Measurements from ENCODE around the gene LMNB1.

The LMNB1 gene

DNA sequence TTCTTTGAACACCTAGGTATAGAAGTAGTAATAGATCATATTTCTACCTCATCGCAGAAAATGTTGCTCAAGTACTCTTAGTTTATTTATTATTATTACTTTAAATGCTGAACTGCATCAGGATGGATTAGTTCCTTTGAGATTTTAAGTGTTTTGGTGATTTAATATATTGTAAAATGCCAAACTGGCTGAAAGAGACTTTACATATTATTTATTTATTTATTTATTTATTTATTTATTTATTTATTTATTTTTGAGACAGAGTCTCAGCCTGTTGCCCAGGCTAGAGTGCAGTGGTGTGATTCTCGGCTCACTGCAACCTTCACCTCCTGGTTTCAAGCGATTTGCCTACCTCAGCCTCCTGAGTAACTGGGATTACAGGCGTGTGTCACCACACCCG lies 42.3 kb downstream of the LMNB1 start (continued):
- TF ChIP-seq, protein P1, sequence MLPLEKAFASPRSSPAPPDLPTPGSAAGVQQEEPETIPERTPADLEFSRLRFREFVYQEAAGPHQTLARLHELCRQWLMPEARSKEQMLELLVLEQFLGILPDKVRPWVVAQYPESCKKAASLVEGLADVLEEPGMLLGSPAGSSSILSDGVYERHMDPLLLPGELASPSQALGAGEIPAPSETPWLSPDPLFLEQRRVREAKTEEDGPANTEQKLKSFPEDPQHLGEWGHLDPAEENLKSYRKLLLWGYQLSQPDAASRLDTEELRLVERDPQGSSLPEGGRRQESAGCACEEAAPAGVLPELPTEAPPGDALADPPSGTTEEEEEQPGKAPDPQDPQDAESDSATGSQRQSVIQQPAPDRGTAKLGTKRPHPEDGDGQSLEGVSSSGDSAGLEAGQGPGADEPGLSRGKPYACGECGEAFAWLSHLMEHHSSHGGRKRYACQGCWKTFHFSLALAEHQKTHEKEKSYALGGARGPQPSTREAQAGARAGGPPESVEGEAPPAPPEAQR (tag by site-specific recombination; IDR thresholded peaks at IDR 0.05), result no peak
- TF ChIP-seq, protein P2, sequence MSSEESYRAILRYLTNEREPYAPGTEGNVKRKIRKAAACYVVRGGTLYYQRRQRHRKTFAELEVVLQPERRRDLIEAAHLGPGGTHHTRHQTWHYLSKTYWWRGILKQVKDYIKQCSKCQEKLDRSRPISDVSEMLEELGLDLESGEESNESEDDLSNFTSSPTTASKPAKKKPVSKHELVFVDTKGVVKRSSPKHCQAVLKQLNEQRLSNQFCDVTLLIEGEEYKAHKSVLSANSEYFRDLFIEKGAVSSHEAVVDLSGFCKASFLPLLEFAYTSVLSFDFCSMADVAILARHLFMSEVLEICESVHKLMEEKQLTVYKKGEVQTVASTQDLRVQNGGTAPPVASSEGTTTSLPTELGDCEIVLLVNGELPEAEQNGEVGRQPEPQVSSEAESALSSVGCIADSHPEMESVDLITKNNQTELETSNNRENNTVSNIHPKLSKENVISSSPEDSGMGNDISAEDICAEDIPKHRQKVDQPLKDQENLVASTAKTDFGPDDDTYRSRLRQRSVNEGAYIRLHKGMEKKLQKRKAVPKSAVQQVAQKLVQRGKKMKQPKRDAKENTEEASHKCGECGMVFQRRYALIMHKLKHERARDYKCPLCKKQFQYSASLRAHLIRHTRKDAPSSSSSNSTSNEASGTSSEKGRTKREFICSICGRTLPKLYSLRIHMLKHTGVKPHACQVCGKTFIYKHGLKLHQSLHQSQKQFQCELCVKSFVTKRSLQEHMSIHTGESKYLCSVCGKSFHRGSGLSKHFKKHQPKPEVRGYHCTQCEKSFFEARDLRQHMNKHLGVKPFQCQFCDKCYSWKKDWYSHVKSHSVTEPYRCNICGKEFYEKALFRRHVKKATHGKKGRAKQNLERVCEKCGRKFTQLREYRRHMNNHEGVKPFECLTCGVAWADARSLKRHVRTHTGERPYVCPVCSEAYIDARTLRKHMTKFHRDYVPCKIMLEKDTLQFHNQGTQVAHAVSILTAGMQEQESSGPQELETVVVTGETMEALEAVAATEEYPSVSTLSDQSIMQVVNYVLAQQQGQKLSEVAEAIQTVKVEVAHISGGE (tag by site-specific recombination; conservative IDR thresholded peaks at IDR 0.05; ENCODE audit: low read depth), result peak; percentile 86
- no peak for TF ChIP-seq SP7 (tag by site-specific recombination; IDR thresholded peaks at IDR 0.05)
- TF ChIP-seq ZNF658 (tag by site-specific recombination; IDR thresholded peaks at IDR 0.05), result no peak
- TF ChIP-seq ZNF202 (tag by site-specific recombination; IDR thresholded peaks at IDR 0.05; ENCODE audit: borderline replicate concordance), result peak; percentile 89; the same call in 1 of the 2 replicates
- TF ChIP-seq YY1 (tag by site-specific recombination; IDR thresholded peaks at IDR 0.05), result no peak
- no peak for TF ChIP-seq EGR2 (tag by site-specific recombination; IDR thresholded peaks at IDR 0.05; ENCODE audit: low read depth)
- TF ChIP-seq TCF7L2 (IDR thresholded peaks at IDR 0.05; ENCODE audit: borderline replicate concordance, low read depth, low read length), result no peak
- TF ChIP-seq SALL2 (tag by site-specific recombination; IDR thresholded peaks at IDR 0.05; ENCODE audit: borderline replicate concordance), result no peak
- peak; percentile 77 for TF ChIP-seq ZNF501 (tag by site-specific recombination; IDR thresholded peaks at IDR 0.05)
- TF ChIP-seq, protein P3, sequence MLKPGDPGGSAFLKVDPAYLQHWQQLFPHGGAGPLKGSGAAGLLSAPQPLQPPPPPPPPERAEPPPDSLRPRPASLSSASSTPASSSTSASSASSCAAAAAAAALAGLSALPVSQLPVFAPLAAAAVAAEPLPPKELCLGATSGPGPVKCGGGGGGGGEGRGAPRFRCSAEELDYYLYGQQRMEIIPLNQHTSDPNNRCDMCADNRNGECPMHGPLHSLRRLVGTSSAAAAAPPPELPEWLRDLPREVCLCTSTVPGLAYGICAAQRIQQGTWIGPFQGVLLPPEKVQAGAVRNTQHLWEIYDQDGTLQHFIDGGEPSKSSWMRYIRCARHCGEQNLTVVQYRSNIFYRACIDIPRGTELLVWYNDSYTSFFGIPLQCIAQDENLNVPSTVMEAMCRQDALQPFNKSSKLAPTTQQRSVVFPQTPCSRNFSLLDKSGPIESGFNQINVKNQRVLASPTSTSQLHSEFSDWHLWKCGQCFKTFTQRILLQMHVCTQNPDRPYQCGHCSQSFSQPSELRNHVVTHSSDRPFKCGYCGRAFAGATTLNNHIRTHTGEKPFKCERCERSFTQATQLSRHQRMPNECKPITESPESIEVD (tag by site-specific recombination; IDR thresholded peaks at IDR 0.05), result no peak
- no peak for TF ChIP-seq ZNF239 (tag by site-specific recombination; IDR thresholded peaks at IDR 0.05)
- no peak for TF ChIP-seq SCRT1 (tag by site-specific recombination; IDR thresholded peaks at IDR 0.05; ENCODE audit: borderline replicate concordance)
- TF ChIP-seq, protein P4, sequence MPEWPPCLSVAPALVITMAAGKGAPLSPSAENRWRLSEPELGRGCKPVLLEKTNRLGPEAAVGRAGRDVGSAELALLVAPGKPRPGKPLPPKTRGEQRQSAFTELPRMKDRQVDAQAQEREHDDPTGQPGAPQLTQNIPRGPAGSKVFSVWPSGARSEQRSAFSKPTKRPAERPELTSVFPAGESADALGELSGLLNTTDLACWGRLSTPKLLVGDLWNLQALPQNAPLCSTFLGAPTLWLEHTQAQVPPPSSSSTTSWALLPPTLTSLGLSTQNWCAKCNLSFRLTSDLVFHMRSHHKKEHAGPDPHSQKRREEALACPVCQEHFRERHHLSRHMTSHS (tag by site-specific recombination; IDR thresholded peaks at IDR 0.05), result no peak
- 0 out of 2 replicates have a peak, but pooled peaks have one; percentile 50 for TF ChIP-seq ZBTB1 (tag by site-specific recombination; IDR thresholded peaks at IDR 0.05)
- TF ChIP-seq ZNF433 (tag by site-specific recombination; IDR thresholded peaks at IDR 0.05; ENCODE audit: low read depth), result peak; percentile 86
- 0 out of 2 replicates have a peak, but pooled peaks have one; percentile 75 for TF ChIP-seq ZNF138 (tag by site-specific recombination; IDR thresholded peaks at IDR 0.05; ENCODE audit: borderline replicate concordance)
- no peak for TF ChIP-seq ZNF350 (tag by site-specific recombination; IDR thresholded peaks at IDR 0.05)
- TF ChIP-seq ZNF426 (tag by site-specific recombination; IDR thresholded peaks at IDR 0.05), result peak; percentile 99
- no peak for TF ChIP-seq ZNF777 (tag by site-specific recombination; IDR thresholded peaks at IDR 0.05; ENCODE audit: borderline replicate concordance)
- no peak for TF ChIP-seq ZNF223 (tag by site-specific recombination; IDR thresholded peaks at IDR 0.05)
- TF ChIP-seq, protein P5, sequence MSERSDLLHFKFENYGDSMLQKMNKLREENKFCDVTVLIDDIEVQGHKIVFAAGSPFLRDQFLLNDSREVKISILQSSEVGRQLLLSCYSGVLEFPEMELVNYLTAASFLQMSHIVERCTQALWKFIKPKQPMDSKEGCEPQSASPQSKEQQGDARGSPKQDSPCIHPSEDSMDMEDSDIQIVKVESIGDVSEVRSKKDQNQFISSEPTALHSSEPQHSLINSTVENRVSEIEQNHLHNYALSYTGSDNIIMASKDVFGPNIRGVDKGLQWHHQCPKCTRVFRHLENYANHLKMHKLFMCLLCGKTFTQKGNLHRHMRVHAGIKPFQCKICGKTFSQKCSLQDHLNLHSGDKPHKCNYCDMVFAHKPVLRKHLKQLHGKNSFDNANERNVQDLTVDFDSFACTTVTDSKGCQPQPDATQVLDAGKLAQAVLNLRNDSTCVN (tag by site-specific recombination; optimal IDR thresholded peaks at IDR 0.05), result no peak
- TF ChIP-seq, protein P6, sequence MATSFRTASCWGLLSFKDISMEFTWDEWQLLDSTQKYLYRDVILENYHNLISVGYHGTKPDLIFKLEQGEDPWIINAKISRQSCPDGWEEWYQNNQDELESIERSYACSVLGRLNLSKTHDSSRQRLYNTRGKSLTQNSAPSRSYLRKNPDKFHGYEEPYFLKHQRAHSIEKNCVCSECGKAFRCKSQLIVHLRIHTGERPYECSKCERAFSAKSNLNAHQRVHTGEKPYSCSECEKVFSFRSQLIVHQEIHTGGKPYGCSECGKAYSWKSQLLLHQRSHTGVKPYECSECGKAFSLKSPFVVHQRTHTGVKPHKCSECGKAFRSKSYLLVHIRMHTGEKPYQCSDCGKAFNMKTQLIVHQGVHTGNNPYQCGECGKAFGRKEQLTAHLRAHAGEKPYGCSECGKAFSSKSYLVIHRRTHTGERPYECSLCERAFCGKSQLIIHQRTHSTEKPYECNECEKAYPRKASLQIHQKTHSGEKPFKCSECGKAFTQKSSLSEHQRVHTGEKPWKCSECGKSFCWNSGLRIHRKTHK (tag by site-specific recombination; IDR thresholded peaks at IDR 0.05), result no peak
- TF ChIP-seq SP3 (tag by site-specific recombination; IDR thresholded peaks at IDR 0.05), result no peak
- no peak for TF ChIP-seq ZNF610 (tag by site-specific recombination; IDR thresholded peaks at IDR 0.05; ENCODE audit: borderline replicate concordance)
- peak; percentile 38; the same call in 1 of the 2 replicates for TF ChIP-seq MZF1 (tag by site-specific recombination; IDR thresholded peaks at IDR 0.05; ENCODE audit: borderline replicate concordance)
- TF ChIP-seq ZFHX2 (tag by site-specific recombination; conservative IDR thresholded peaks at IDR 0.05), result no peak
- TF ChIP-seq MEIS1 (CRISPR knock-in tag; IDR thresholded peaks at IDR 0.05; ENCODE audit: borderline replicate concordance), result no peak
- no peak for TF ChIP-seq ZNF169 (tag by site-specific recombination; IDR thresholded peaks at IDR 0.05)
- TF ChIP-seq ZNF341 (tag by site-specific recombination; IDR thresholded peaks at IDR 0.05; ENCODE audit: low read depth), result peak; percentile 35; the same call in 1 of the 2 replicates
- no peak for TF ChIP-seq KLF10 (tag by site-specific recombination; IDR thresholded peaks at IDR 0.05)
